Measurements from ENCODE around the gene ROR1. TPM values are rescaled to one million over a fixed set of nuclear protein-coding genes. Genes with fewer than 3 reads are reported as not detected.

Gene ROR1
- total and polyA plus RNA-seq, 2 of the 13 experiments (the other 11 are each of a cell fraction or from before 2014, with no cell fraction given) = 0.58 to 2.3 TPM

DNA sequence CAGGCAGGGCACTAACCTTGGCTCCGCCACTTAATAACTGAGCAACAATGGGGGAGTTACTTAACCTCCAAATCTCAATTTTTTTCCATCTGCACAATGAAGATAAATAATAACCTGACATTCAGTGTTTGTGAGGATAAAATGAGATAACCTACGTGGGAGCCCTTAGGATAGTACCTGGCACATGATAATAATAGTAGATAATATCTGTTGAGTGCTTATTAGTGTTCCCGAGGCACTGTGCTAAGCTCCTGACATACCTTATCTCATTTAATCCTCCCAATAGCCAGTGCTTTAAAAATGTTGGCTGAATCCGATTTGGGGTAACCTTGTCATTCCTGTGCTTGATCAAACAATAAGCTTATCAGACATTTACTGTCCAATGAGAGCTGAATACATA lies 300.9 kb downstream of the ROR1 start:
- Histone ChIP-seq H3K27me3 (ENCODE audit: control insufficient read depth in 1 of 2, insufficient read depth in 2 of 2, low read length in 2 of 2) (no peaks in the 10 kb centered on the region; a peak in 1 of 5 replicates), H3K79me2 (ENCODE audit: insufficient read depth, low read length) (no peaks in the 10 kb centered on the region), H3K4me1 (ENCODE audit: insufficient read depth, low read length) (no peaks in the 10 kb centered on the region), H2AFZ (ENCODE audit: low read length) (no peak overlapping the region), H3K4me2 (ENCODE audit: low read depth, low read length) (no peak overlapping the region), H3K9me3 (ENCODE audit: low read length) (no peaks in the 10 kb centered on the region), H3K4me3 (replicated peaks in 1 of 3; ENCODE audit: insufficient read depth in 1 of 3, low read depth in 2 of 3, low read length in 3 of 3) (no peak overlapping the region), H3K27ac (ENCODE audit: extremely low read length, insufficient read depth, low read length) (no peak overlapping the region), H3K9ac (ENCODE audit: insufficient read depth, low read depth, low read length) (no peak overlapping the region), H4K20me1 (ENCODE audit: insufficient read depth, low read length) (no peaks in the 10 kb centered on the region), H3K36me3 (replicated peaks in 1 of 2; ENCODE audit: control insufficient read depth in 1 of 2, insufficient read depth in 2 of 2, low read length in 2 of 2) (no peaks in the 10 kb centered on the region)
- POLR2A ChIA-PET = no interaction called here
- BruUV-seq (replicated peaks) = no TSS peak
- intact Hi-C loops (cut with micrococcal nuclease; ENCODE audit: unreplicated experiment) (no loop called here), in situ Hi-C loops (cut with HindIII; ENCODE audit: extremely low pct_ligation_motif_present, low pct_unique_long_range_greater_than_20kb) (no loop called here)
- WGBS (ENCODE audit: low lambda C conversion rate) = 45% methylated on average over 4 of the region's 4 CpGs
- CTCF ChIA-PET (ENCODE audit: low intra/inter-chr PET ratio, low total read pairs) = no interaction called here
- FAIRE-seq (no peak), DNase-seq (ENCODE audit: low spot score) (no peak), ATAC-seq (no peak)
- no peak for TF ChIP-seq ZNF850 (CRISPR knock-in tag; conservative IDR thresholded peaks at IDR 0.05)
- TF ChIP-seq ZNF432 (CRISPR knock-in tag; IDR thresholded peaks at IDR 0.05; ENCODE audit: borderline replicate concordance) = no peak
- TF ChIP-seq ZSCAN30 (CRISPR knock-in tag; IDR thresholded peaks at IDR 0.05) = no peak
- no peak for TF ChIP-seq SNAPC5 (CRISPR knock-in tag; IDR thresholded peaks at IDR 0.05; ENCODE audit: borderline replicate concordance)
- no peak for TF ChIP-seq THYN1 (CRISPR knock-in tag; IDR thresholded peaks at IDR 0.05; ENCODE audit: borderline replicate concordance, low read depth)
- TF ChIP-seq PAWR (CRISPR knock-in tag; IDR thresholded peaks at IDR 0.05; ENCODE audit: borderline replicate concordance) = no peak
- TF ChIP-seq RARG (CRISPR knock-in tag; IDR thresholded peaks at IDR 0.05; ENCODE audit: low read depth) = no peak
- TF ChIP-seq BCL6 (CRISPR knock-in tag; IDR thresholded peaks at IDR 0.05) = no peak
- TF ChIP-seq ARHGAP35 (CRISPR knock-in tag; IDR thresholded peaks at IDR 0.05; ENCODE audit: borderline replicate concordance) = no peak
- no peak for TF ChIP-seq ATM (IDR thresholded peaks at IDR 0.05; ENCODE audit: borderline replicate concordance)
- TF ChIP-seq ZNF710 (CRISPR knock-in tag; IDR thresholded peaks at IDR 0.05; ENCODE audit: borderline replicate concordance) = no peak
- no peak for TF ChIP-seq FOXC1 (CRISPR knock-in tag; IDR thresholded peaks at IDR 0.05; ENCODE audit: borderline replicate concordance)
- TF ChIP-seq, protein P1, sequence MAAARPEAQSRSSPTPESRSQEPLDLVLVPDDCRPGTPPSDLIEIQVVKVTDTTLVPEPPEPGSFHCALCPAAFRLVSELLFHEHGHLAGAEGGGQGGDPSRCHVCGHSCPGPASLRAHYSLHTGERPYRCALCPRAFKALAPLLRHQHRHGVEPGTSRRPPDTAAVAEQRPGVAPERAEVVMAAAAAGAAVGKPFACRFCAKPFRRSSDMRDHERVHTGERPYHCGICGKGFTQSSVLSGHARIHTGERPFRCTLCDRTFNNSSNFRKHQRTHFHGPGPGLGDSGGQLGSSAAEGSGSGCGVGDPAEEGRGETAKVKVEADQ (CRISPR knock-in tag; IDR thresholded peaks at IDR 0.05; ENCODE audit: borderline replicate concordance) = no peak
- no peak for TF ChIP-seq PAX8 (CRISPR knock-in tag; IDR thresholded peaks at IDR 0.05; ENCODE audit: borderline replicate concordance)
- TF ChIP-seq, protein P2, sequence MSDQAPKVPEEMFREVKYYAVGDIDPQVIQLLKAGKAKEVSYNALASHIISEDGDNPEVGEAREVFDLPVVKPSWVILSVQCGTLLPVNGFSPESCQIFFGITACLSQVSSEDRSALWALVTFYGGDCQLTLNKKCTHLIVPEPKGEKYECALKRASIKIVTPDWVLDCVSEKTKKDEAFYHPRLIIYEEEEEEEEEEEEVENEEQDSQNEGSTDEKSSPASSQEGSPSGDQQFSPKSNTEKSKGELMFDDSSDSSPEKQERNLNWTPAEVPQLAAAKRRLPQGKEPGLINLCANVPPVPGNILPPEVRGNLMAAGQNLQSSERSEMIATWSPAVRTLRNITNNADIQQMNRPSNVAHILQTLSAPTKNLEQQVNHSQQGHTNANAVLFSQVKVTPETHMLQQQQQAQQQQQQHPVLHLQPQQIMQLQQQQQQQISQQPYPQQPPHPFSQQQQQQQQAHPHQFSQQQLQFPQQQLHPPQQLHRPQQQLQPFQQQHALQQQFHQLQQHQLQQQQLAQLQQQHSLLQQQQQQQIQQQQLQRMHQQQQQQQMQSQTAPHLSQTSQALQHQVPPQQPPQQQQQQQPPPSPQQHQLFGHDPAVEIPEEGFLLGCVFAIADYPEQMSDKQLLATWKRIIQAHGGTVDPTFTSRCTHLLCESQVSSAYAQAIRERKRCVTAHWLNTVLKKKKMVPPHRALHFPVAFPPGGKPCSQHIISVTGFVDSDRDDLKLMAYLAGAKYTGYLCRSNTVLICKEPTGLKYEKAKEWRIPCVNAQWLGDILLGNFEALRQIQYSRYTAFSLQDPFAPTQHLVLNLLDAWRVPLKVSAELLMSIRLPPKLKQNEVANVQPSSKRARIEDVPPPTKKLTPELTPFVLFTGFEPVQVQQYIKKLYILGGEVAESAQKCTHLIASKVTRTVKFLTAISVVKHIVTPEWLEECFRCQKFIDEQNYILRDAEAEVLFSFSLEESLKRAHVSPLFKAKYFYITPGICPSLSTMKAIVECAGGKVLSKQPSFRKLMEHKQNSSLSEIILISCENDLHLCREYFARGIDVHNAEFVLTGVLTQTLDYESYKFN (CRISPR knock-in tag; conservative IDR thresholded peaks at IDR 0.05) = no peak
- no peak for TF ChIP-seq MAFF (IDR thresholded peaks at IDR 0.05; ENCODE audit: low read depth, low read length)

All from HepG2 (cell line).